C4-2B (cell line): ENCODE measurements around the gene CIAO2B.

Experiments used
- CTCF ChIP-seq: fragments of 450-650 bp; conservative IDR thresholded peaks from 2 replicates; pipeline ENCODE4 v1.5.1; 2017; ENCODE audit warnings: mild to moderate bottlenecking
- ZFX ChIP-seq: fragments of 450-650 bp; IDR thresholded peaks from 2 replicates; pipeline ENCODE4 v1.6.1; 2017

GRCh38 chr16:66960270-66960669 is 26.1 kb upstream of the CIAO2B start:
- TF ChIP-seq CTCF = no peak
- TF ChIP-seq ZFX = no peak
